ENCODE results near the gene CFAP44. TPM values are rescaled to one million over a fixed set of nuclear protein-coding genes. Genes with fewer than 3 reads are reported as not detected.

Gene CFAP44
- polyA plus RNA-seq, 1 donor from 2014 or later = 0.34 TPM

GRCh38 chr3:113421082-113421481 is 20.2 kb downstream of the CFAP44 start:
- H3K4me3 Mint-ChIP-seq = peak overlapping the region in 1 of 4 donors; percentile 23
- peaks cover 20% of the 10 kb centered on the region for H3K36me3 Mint-ChIP-seq
- no peaks in the 10 kb centered on the region for H3K27me3 Mint-ChIP-seq
- H3K4me1 Mint-ChIP-seq = peaks cover 14 to 17% (median 16%) of the 10 kb centered on the region in 3 donors
- H3K27ac Mint-ChIP-seq = no peak overlapping the region
- peaks cover 8 to 11% (median 9%) of the 10 kb centered on the region in 3 donors for H3K9me3 Mint-ChIP-seq

- Mint-ChIP-seq H3K9me3 (peaks cover 0 to 18% (median 17%) of the 10 kb centered on the region in 3 donors), H3K27ac (no peak overlapping the region), H3K27me3 (no peaks in the 10 kb centered on the region), H3K4me1 (no peaks in the 10 kb centered on the region), H3K36me3 (peaks cover 10% of the 10 kb centered on the region), H3K4me3 (no peak overlapping the region)
Observed at GRCh38 chr3:113409676-113410075, 31.6 kb downstream of the CFAP44 start.

GRCh38 chr3:113405180-113405579 is 36.1 kb downstream of the CFAP44 start:
- no peaks in the 10 kb centered on the region for H3K9me3 Mint-ChIP-seq

GRCh38 chr3:113404637-113405036 is 36.7 kb downstream of the CFAP44 start:
- Mint-ChIP-seq H3K36me3 (peaks cover 13% of the 10 kb centered on the region), H3K27ac (no peak overlapping the region), H3K9me3 (no peaks in the 10 kb centered on the region), H3K4me3 (no peak overlapping the region), H3K4me1 (no peaks in the 10 kb centered on the region), H3K27me3 (no peaks in the 10 kb centered on the region)

More at GRCh38 chr3:113405180-113405579, 36.1 kb downstream of the CFAP44 start:
- Mint-ChIP-seq H3K36me3 (peaks cover 13% of the 10 kb centered on the region), H3K27me3 (no peaks in the 10 kb centered on the region), H3K4me1 (no peaks in the 10 kb centered on the region), H3K27ac (no peak overlapping the region), H3K4me3 (no peak overlapping the region)

Other genes starting within 250 kb of the CFAP44 start
- gene BOC, start 229.9 kb downstream of the CFAP44 start, polyA plus RNA-seq = 0.70 TPM
- 4.3 TPM for gene SPICE1, start 73.7 kb upstream of the CFAP44 start, polyA plus RNA-seq
- gene SIDT1, start 91.1 kb upstream of the CFAP44 start, polyA plus RNA-seq = 47.5 TPM

All from IgD-negative memory B cell (primary cell).